HEK293 (cell line): ENCODE measurements around the gene CDCA5.

Experiments used
- FEZF1 ChIP-seq: fragments of 450-650 bp; formaldehyde crosslinking; IDR thresholded peaks from 2 replicates; pipeline ENCODE4 v1.5.1; 2016; ENCODE audit warnings: missing biosample characterization, missing genetic modification characterization
- GLI4 ChIP-seq: fragments of 450-650 bp; formaldehyde crosslinking; IDR thresholded peaks from 2 replicates; pipeline ENCODE4 v1.5.1; 2016; ENCODE audit warnings: missing biosample characterization, missing genetic modification characterization
- KLF10 ChIP-seq: fragments of 450-650 bp; IDR thresholded peaks from 2 replicates; pipeline ENCODE4 v1.5.1; 2018; ENCODE audit warnings: missing biosample characterization, mild to moderate bottlenecking, missing genetic modification characterization
- KLF16 ChIP-seq: fragments of 450-650 bp; formaldehyde crosslinking; IDR thresholded peaks from 2 replicates; pipeline ENCODE4 v1.5.1; 2017; ENCODE audit warnings: missing biosample characterization, missing genetic modification characterization
- ZBTB1 ChIP-seq: fragments of 450-650 bp; formaldehyde crosslinking; IDR thresholded peaks from 2 replicates; pipeline ENCODE4 v1.5.1; 2016; ENCODE audit warnings: missing biosample characterization, missing genetic modification characterization
- ZBTB8A ChIP-seq: fragments of 450-650 bp; formaldehyde crosslinking; IDR thresholded peaks from 2 replicates; pipeline ENCODE4 v1.5.1; 2016; ENCODE audit warnings: missing biosample characterization, missing genetic modification characterization
- ZNF114 ChIP-seq: fragments of 450-650 bp; formaldehyde crosslinking; IDR thresholded peaks from 2 replicates; pipeline ENCODE4 v1.5.0; 2017; ENCODE audit warnings: missing biosample characterization, missing genetic modification characterization
- ZNF121 ChIP-seq: fragments of 450-650 bp; formaldehyde crosslinking; IDR thresholded peaks from 2 replicates; pipeline ENCODE4 v1.5.1; 2016; ENCODE audit warnings: missing biosample characterization, missing genetic modification characterization
- ZNF140 ChIP-seq: fragments of 450-650 bp; formaldehyde crosslinking; IDR thresholded peaks from 2 replicates; pipeline ENCODE4 v1.5.1; 2016; ENCODE audit warnings: missing biosample characterization, missing genetic modification characterization
- ZNF146 ChIP-seq: fragments of 450-650 bp; formaldehyde crosslinking; IDR thresholded peaks from 2 replicates; pipeline ENCODE4 v1.5.1; 2016; ENCODE audit warnings: missing biosample characterization, missing genetic modification characterization
- ZNF157 ChIP-seq: fragments of 450-650 bp; formaldehyde crosslinking; IDR thresholded peaks from 2 replicates; pipeline ENCODE4 v1.5.1; 2016; ENCODE audit warnings: missing biosample characterization, missing genetic modification characterization
- ZNF16 ChIP-seq: fragments of 450-650 bp; formaldehyde crosslinking; IDR thresholded peaks from 2 replicates; pipeline ENCODE4 v1.5.1; 2016; ENCODE audit warnings: low read depth, missing biosample characterization, missing genetic modification characterization
- ZNF211 ChIP-seq: fragments of 450-650 bp; formaldehyde crosslinking; IDR thresholded peaks from 2 replicates; pipeline ENCODE4 v1.5.1; 2016; ENCODE audit warnings: low read depth, missing biosample characterization, missing genetic modification characterization
- ZNF248 ChIP-seq: fragments of 450-650 bp; formaldehyde crosslinking; IDR thresholded peaks from 2 replicates; pipeline ENCODE4 v1.5.1; 2017; ENCODE audit warnings: missing biosample characterization, missing genetic modification characterization
- ZNF394 ChIP-seq: fragments of 450-650 bp; formaldehyde crosslinking; IDR thresholded peaks from 2 replicates; pipeline ENCODE4 v1.5.1; 2016; ENCODE audit warnings: missing biosample characterization, missing genetic modification characterization, mild to moderate bottlenecking, moderate library complexity, borderline replicate concordance
- ZNF514 ChIP-seq: fragments of 450-650 bp; formaldehyde crosslinking; IDR thresholded peaks from 2 replicates; pipeline ENCODE4 v1.5.1; 2016; ENCODE audit warnings: missing biosample characterization, missing genetic modification characterization
- ZNF530 ChIP-seq: fragments of 450-650 bp; formaldehyde crosslinking; IDR thresholded peaks from 2 replicates; pipeline ENCODE4 v1.5.1; 2016; ENCODE audit warnings: low read depth, missing biosample characterization, missing genetic modification characterization
- ZNF560 ChIP-seq: fragments of 450-650 bp; formaldehyde crosslinking; IDR thresholded peaks from 2 replicates; pipeline ENCODE4 v1.5.1; 2017; ENCODE audit warnings: missing biosample characterization, missing genetic modification characterization, borderline replicate concordance
- ZNF621 ChIP-seq: fragments of 450-650 bp; formaldehyde crosslinking; IDR thresholded peaks from 2 replicates; pipeline ENCODE4 v1.5.1; 2017; ENCODE audit warnings: missing biosample characterization, missing genetic modification characterization
- ZNF654 ChIP-seq: fragments of 450-650 bp; formaldehyde crosslinking; IDR thresholded peaks from 2 replicates; pipeline ENCODE4 v1.5.1; 2016; ENCODE audit warnings: low read depth, missing biosample characterization, missing genetic modification characterization
- ZNF658 ChIP-seq: fragments of 450-650 bp; formaldehyde crosslinking; IDR thresholded peaks from 2 replicates; pipeline ENCODE4; 2016; ENCODE audit warnings: missing biosample characterization, missing genetic modification characterization
- ZNF777 ChIP-seq: fragments of 450-650 bp; formaldehyde crosslinking; IDR thresholded peaks from 2 replicates; pipeline ENCODE4 v1.5.1; 2017; ENCODE audit warnings: missing biosample characterization, missing genetic modification characterization, borderline replicate concordance
- ZNF785 ChIP-seq: fragments of 450-650 bp; formaldehyde crosslinking; IDR thresholded peaks from 2 replicates; pipeline ENCODE4 v1.5.1; 2016; ENCODE audit warnings: missing biosample characterization, missing genetic modification characterization
- ZSCAN16 ChIP-seq: fragments of 450-650 bp; formaldehyde crosslinking; IDR thresholded peaks from 2 replicates; pipeline ENCODE4 v1.5.1; 2016; ENCODE audit warnings: missing biosample characterization, missing genetic modification characterization
- ZSCAN30 ChIP-seq: fragments of 450-650 bp; IDR thresholded peaks from 2 replicates; pipeline ENCODE4 v1.5.1; 2018; ENCODE audit warnings: missing biosample characterization, mild to moderate bottlenecking, missing genetic modification characterization, moderate library complexity
- TF ChIP-seq, protein P1 (sequence below): fragments of 450-650 bp; formaldehyde crosslinking; IDR thresholded peaks from 2 replicates; pipeline ENCODE4 v1.5.1; 2016; ENCODE audit warnings: missing biosample characterization, missing genetic modification characterization
- TF ChIP-seq, protein P2 (sequence below): fragments of 450-650 bp; formaldehyde crosslinking; IDR thresholded peaks from 2 replicates; pipeline ENCODE4 v1.5.1; 2016; ENCODE audit warnings: missing biosample characterization, missing genetic modification characterization
- TF ChIP-seq, protein P3 (sequence below): fragments of 450-650 bp; formaldehyde crosslinking; IDR thresholded peaks from 2 replicates; pipeline ENCODE4 v1.5.1; 2016; ENCODE audit warnings: missing biosample characterization, missing genetic modification characterization
- TF ChIP-seq, protein P4 (sequence below): fragments of 450-650 bp; formaldehyde crosslinking; IDR thresholded peaks from 2 replicates; pipeline ENCODE4; 2016; ENCODE audit warnings: missing biosample characterization, missing genetic modification characterization
- TF ChIP-seq, protein P5 (sequence below): sonication (generic); formaldehyde crosslinking; IDR thresholded peaks from 2 replicates; pipeline ENCODE4 v1.8.1; 2022; ENCODE audit warnings: mild to moderate bottlenecking, moderate library complexity, missing genetic modification reagents

CDCA5 gene

DNA sequence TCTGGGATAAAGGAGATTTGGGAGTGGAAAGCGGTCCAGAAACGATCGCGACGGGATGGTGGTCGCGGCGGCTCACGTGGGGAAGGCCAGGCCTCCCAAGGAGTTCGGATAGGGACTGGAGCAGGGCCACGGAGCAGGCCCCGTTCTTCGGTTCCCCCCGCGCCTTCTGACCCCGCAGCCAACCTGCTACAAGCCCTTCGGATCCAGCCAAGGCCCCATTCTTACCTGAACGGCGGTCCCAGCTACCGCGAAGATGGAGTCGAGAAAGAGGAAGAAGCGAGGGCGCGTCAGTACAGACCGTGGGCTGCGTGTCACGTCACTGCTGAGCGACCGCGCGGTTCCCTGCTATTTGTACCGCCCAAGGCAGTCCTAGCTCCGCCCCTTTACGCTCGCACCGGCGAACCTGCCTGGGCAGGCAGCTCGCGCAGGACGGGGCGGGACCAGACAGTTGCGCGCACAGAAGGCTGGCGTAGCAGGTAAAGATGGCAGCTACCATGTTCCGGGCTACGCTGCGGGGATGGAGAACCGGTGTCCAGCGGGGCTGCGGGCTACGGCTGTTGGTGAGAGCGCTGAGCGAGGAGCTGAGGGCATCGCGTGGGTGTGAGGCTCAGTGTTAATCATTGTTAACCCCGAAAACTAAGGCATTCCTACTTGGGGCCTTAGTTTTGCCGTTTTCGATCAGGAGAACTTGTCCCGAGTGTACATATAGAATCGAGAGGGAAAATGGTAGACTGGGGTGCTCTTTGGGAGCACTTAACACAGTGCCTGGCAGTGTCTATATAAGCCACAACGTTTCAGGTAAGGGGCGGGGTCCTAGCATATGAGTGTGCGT lies 38.2 kb upstream of the CDCA5 start, which contains the start of the genes FAU and MRPL49 (continued):
- TF ChIP-seq, protein P1, sequence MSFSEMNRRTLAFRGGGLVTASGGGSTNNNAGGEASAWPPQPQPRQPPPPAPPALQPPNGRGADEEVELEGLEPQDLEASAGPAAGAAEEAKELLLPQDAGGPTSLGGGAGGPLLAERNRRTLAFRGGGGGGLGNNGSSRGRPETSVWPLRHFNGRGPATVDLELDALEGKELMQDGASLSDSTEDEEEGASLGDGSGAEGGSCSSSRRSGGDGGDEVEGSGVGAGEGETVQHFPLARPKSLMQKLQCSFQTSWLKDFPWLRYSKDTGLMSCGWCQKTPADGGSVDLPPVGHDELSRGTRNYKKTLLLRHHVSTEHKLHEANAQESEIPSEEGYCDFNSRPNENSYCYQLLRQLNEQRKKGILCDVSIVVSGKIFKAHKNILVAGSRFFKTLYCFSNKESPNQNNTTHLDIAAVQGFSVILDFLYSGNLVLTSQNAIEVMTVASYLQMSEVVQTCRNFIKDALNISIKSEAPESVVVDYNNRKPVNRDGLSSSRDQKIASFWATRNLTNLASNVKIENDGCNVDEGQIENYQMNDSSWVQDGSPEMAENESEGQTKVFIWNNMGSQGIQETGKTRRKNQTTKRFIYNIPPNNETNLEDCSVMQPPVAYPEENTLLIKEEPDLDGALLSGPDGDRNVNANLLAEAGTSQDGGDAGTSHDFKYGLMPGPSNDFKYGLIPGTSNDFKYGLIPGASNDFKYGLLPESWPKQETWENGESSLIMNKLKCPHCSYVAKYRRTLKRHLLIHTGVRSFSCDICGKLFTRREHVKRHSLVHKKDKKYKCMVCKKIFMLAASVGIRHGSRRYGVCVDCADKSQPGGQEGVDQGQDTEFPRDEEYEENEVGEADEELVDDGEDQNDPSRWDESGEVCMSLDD (tag by site-specific recombination): no peak
- no peak for TF ChIP-seq ZNF16 (tag by site-specific recombination)
- TF ChIP-seq ZNF121: no peak
- TF ChIP-seq ZNF785 (tag by site-specific recombination): no peak
- peak; percentile 22; the same call in 1 of the 2 replicates for TF ChIP-seq ZNF394
- TF ChIP-seq GLI4 (tag by site-specific recombination): no peak
- peak; percentile 29; the same call in 1 of the 2 replicates for TF ChIP-seq ZNF146 (tag by site-specific recombination)
- no peak for TF ChIP-seq ZNF777 (tag by site-specific recombination)
- TF ChIP-seq ZNF560 (tag by site-specific recombination): no peak
- no peak for TF ChIP-seq ZBTB1 (tag by site-specific recombination)
- TF ChIP-seq, protein P2, sequence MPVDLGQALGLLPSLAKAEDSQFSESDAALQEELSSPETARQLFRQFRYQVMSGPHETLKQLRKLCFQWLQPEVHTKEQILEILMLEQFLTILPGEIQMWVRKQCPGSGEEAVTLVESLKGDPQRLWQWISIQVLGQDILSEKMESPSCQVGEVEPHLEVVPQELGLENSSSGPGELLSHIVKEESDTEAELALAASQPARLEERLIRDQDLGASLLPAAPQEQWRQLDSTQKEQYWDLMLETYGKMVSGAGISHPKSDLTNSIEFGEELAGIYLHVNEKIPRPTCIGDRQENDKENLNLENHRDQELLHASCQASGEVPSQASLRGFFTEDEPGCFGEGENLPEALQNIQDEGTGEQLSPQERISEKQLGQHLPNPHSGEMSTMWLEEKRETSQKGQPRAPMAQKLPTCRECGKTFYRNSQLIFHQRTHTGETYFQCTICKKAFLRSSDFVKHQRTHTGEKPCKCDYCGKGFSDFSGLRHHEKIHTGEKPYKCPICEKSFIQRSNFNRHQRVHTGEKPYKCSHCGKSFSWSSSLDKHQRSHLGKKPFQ: no peak
- TF ChIP-seq ZNF248 (tag by site-specific recombination): no peak
- TF ChIP-seq ZNF114: no peak
- TF ChIP-seq KLF16 (tag by site-specific recombination): peak; percentile 50
- no peak for TF ChIP-seq ZNF157 (tag by site-specific recombination)
- TF ChIP-seq, protein P3, sequence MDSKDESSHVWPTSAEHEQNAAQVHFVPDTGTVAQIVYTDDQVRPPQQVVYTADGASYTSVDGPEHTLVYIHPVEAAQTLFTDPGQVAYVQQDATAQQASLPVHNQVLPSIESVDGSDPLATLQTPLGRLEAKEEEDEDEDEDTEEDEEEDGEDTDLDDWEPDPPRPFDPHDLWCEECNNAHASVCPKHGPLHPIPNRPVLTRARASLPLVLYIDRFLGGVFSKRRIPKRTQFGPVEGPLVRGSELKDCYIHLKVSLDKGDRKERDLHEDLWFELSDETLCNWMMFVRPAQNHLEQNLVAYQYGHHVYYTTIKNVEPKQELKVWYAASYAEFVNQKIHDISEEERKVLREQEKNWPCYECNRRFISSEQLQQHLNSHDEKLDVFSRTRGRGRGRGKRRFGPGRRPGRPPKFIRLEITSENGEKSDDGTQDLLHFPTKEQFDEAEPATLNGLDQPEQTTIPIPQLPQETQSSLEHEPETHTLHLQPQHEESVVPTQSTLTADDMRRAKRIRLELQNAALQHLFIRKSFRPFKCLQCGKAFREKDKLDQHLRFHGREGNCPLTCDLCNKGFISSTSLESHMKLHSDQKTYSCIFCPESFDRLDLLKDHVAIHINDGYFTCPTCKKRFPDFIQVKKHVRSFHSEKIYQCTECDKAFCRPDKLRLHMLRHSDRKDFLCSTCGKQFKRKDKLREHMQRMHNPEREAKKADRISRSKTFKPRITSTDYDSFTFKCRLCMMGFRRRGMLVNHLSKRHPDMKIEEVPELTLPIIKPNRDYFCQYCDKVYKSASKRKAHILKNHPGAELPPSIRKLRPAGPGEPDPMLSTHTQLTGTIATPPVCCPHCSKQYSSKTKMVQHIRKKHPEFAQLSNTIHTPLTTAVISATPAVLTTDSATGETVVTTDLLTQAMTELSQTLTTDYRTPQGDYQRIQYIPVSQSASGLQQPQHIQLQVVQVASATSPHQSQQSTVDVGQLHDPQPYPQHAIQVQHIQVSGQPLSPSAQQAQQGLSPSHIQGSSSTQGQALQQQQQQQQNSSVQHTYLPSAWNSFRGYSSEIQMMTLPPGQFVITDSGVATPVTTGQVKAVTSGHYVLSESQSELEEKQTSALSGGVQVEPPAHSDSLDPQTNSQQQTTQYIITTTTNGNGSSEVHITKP: peak; percentile 71
- TF ChIP-seq ZNF211 (tag by site-specific recombination): no peak
- TF ChIP-seq, protein P4, sequence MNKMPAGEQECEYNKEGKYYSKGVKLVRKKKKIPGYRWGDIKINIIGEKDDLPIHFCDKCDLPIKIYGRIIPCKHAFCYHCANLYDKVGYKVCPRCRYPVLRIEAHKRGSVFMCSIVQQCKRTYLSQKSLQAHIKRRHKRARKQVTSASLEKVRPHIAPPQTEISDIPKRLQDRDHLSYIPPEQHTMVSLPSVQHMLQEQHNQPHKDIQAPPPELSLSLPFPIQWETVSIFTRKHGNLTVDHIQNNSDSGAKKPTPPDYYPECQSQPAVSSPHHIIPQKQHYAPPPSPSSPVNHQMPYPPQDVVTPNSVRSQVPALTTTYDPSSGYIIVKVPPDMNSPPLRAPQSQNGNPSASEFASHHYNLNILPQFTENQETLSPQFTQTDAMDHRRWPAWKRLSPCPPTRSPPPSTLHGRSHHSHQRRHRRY: no peak
- TF ChIP-seq ZBTB8A (tag by site-specific recombination): no peak
- TF ChIP-seq ZSCAN30 (tag by site-specific recombination): 0 out of 2 replicates have a peak, but pooled peaks have one; percentile 53
- TF ChIP-seq ZNF658: no peak
- TF ChIP-seq ZSCAN16 (tag by site-specific recombination): no peak
- peak; percentile 33; the same call in 1 of the 2 replicates for TF ChIP-seq KLF10 (tag by site-specific recombination)
- TF ChIP-seq FEZF1 (tag by site-specific recombination): no peak
- TF ChIP-seq ZNF514 (tag by site-specific recombination): no peak
- no peak for TF ChIP-seq ZNF530 (tag by site-specific recombination)
- no peak for TF ChIP-seq ZNF140 (tag by site-specific recombination)
- TF ChIP-seq, protein P5, sequence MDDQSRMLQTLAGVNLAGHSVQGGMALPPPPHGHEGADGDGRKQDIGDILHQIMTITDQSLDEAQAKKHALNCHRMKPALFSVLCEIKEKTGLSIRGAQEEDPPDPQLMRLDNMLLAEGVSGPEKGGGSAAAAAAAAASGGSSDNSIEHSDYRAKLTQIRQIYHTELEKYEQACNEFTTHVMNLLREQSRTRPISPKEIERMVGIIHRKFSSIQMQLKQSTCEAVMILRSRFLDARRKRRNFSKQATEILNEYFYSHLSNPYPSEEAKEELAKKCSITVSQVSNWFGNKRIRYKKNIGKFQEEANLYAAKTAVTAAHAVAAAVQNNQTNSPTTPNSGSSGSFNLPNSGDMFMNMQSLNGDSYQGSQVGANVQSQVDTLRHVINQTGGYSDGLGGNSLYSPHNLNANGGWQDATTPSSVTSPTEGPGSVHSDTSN (CRISPR knock-in tag): peak; percentile 85; the same call in 1 of the 2 replicates
- TF ChIP-seq ZNF621 (tag by site-specific recombination): no peak
- no peak for TF ChIP-seq ZNF654
